Astrocyte of the hippocampus (primary cell): ENCODE results near the gene CSMD2.
A peak's percentile ranks its signal among the peaks of the same experiment; 100 is the strongest.

Experiments
- DNase-seq: peaks from one replicate; pipeline ENCODE4 v3.0.0; 2011; ENCODE audit warnings: low read depth, low spot score

Gene CSMD2

GRCh38 chr1:33906156-33906555, 258.9 kb downstream of the CSMD2 start:
- no peak for DNase-seq

GRCh38 chr1:33905241-33905640, 259.8 kb downstream of the CSMD2 start:
- no peak for DNase-seq

GRCh38 chr1:33903210-33903589, 261.8 kb downstream of the CSMD2 start:
- DNase-seq, result peak; percentile 42

- peak; percentile 60 for DNase-seq
Observed at GRCh38 chr1:33902486-33903209, 262.4 kb downstream of the CSMD2 start.

- no peak for DNase-seq
Observed at GRCh38 chr1:33899746-33900145, 265.3 kb downstream of the CSMD2 start.

GRCh38 chr1:33898881-33899280, 266.1 kb downstream of the CSMD2 start:
- no peak for DNase-seq

- no peak for DNase-seq
Observed at GRCh38 chr1:33898406-33898805, 266.6 kb downstream of the CSMD2 start.

- DNase-seq, result no peak
Observed at GRCh38 chr1:33897092-33897725, 267.8 kb downstream of the CSMD2 start.

- no peak for DNase-seq
Observed at GRCh38 chr1:33895976-33896375, 269.1 kb downstream of the CSMD2 start.

GRCh38 chr1:33895396-33895795, 269.6 kb downstream of the CSMD2 start:
- no peak for DNase-seq

- DNase-seq, result peak; percentile 75
Observed at GRCh38 chr1:33893147-33893830, 271.7 kb downstream of the CSMD2 start.

GRCh38 chr1:33886496-33886895, 278.5 kb downstream of the CSMD2 start:
- DNase-seq, result no peak

- DNase-seq, result no peak
Observed at GRCh38 chr1:33880305-33880704, 284.7 kb downstream of the CSMD2 start.

GRCh38 chr1:33878392-33878791, 286.6 kb downstream of the CSMD2 start:
- DNase-seq, result no peak

GRCh38 chr1:33876970-33877650, 287.9 kb downstream of the CSMD2 start:
- peak; percentile 75 for DNase-seq

- DNase-seq, result no peak
Observed at GRCh38 chr1:33875862-33876261, 289.2 kb downstream of the CSMD2 start.

- no peak for DNase-seq
Observed at GRCh38 chr1:33874636-33875035, 290.4 kb downstream of the CSMD2 start.

GRCh38 chr1:33872683-33873082, 292.3 kb downstream of the CSMD2 start:
- DNase-seq, result peak; percentile 85

GRCh38 chr1:33872275-33872674, 292.8 kb downstream of the CSMD2 start:
- DNase-seq, result no peak

GRCh38 chr1:33867684-33868083, 297.3 kb downstream of the CSMD2 start:
- DNase-seq, result no peak

- DNase-seq, result peak; percentile 90
Observed at GRCh38 chr1:33866281-33866680, 298.7 kb downstream of the CSMD2 start.
